Loucy (cell line): ENCODE data around the gene SERPINA5.

ENCODE experiments used
- H2AFZ ChIP-seq: fragments of 200-600 bp; sonication (generic); 2 replicates; pipeline ENCODE4 v1.6.0; 2016; ENCODE audit warnings: antibody characterized with exemption, mild to moderate bottlenecking, low read length, moderate library complexity
- H3F3A ChIP-seq: fragments of 200-600 bp; 2 replicates; pipeline ENCODE4 v1.6.0; 2016; ENCODE audit warnings: antibody characterized with exemption, low read depth, mild to moderate bottlenecking
- H3K27me3 ChIP-seq: fragments of 200-600 bp; sonication (generic); 2 replicates; pipeline ENCODE4 v1.6.1; 2014; ENCODE audit warnings: low read length, mild to moderate bottlenecking; ENCODE audit not compliant: insufficient read depth, poor library complexity, severe bottlenecking
- H3K36me3 ChIP-seq: fragments of 200-600 bp; sonication (generic); 2 replicates; pipeline ENCODE4 v1.6.1; 2016; ENCODE audit warnings: low read length; ENCODE audit not compliant: insufficient read depth
- H3K4me1 ChIP-seq: fragments of 200-600 bp; sonication (generic); 2 replicates; pipeline ENCODE4 v1.5.1; 2014; ENCODE audit warnings: low read length, mild to moderate bottlenecking; ENCODE audit not compliant: insufficient read depth, poor library complexity, severe bottlenecking
- H3K4me2 ChIP-seq: fragments of 200-600 bp; sonication (generic); 2 replicates; pipeline ENCODE4 v1.6.0; 2014; ENCODE audit warnings: antibody characterized with exemption, low read length, low read depth, mild to moderate bottlenecking; ENCODE audit not compliant: poor library complexity, severe bottlenecking
- H3K4me3 ChIP-seq: fragments of 200-600 bp; sonication (generic); 2 replicates; pipeline ENCODE4 v1.5.1; 2014; ENCODE audit warnings: low read length, mild to moderate bottlenecking, mixed read lengths; ENCODE audit not compliant: poor library complexity, severe bottlenecking
- H3K79me2 ChIP-seq: fragments of 200-600 bp; sonication (generic); 2 replicates; pipeline ENCODE4 v1.6.1; 2014; ENCODE audit warnings: low read length; ENCODE audit not compliant: insufficient read depth
- H3K9ac ChIP-seq: fragments of 200-600 bp; sonication (generic); 2 replicates; pipeline ENCODE4 v1.6.0; 2014; ENCODE audit warnings: mild to moderate bottlenecking, low read depth, low read length, moderate library complexity; ENCODE audit not compliant: poor library complexity, severe bottlenecking
- H3K9me2 ChIP-seq: fragments of 200-600 bp; sonication (generic); replicated peaks from 2 replicates; pipeline ENCODE4 v1.6.1; 2016; ENCODE audit warnings: low read depth, low read length, mixed read lengths
- H3K9me3 ChIP-seq: fragments of 200-600 bp; sonication (generic); 2 replicates; pipeline ENCODE4 v1.6.1; 2014; ENCODE audit warnings: mild to moderate bottlenecking, antibody characterized with exemption, low read length, low read depth; ENCODE audit not compliant: insufficient read depth
- H4K20me1 ChIP-seq: fragments of 200-600 bp; sonication (generic); 2 replicates; pipeline ENCODE4 v1.6.0; 2014; ENCODE audit warnings: antibody characterized with exemption, low read length, mild to moderate bottlenecking; ENCODE audit not compliant: insufficient read depth, poor library complexity, severe bottlenecking
- CTCF ChIP-seq: fragments of 200-600 bp; sonication (generic); conservative IDR thresholded peaks from 2 replicates; pipeline ENCODE4 v1.5.1; 2014; ENCODE audit warnings: mild to moderate bottlenecking, antibody characterized with exemption, low read length
- EZH2phosphoT487 ChIP-seq: fragments of 200-600 bp; IDR thresholded peaks from 2 replicates; pipeline ENCODE4 v1.6.1; 2018; ENCODE audit warnings: antibody characterized with exemption, mild to moderate bottlenecking, moderate library complexity, borderline replicate concordance

Gene SERPINA5

DNA sequence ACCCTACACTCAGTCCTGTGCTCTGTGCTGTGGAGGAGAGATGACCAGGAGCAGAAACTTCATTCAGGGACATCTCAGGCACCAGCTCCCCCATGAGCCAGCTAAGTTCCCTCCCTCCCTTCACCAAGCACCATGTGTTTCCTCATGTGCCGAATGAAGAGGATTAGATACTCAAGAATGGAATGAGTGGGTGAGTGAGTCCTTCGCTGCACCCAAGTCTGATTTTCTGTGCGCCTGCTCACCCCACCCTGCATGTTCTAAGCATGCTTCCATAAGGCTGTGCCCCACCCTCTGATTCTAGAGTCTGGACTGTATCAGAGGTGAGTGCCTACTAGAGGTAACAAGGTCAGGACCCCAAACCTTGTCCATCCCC, 12.1 kb downstream of the SERPINA5 start:
- H3K9me3 ChIP-seq: 0 out of 2 replicates have a peak, but pooled peaks cover 2% of the 10 kb centered on the region
- no peaks in the 10 kb centered on the region for H4K20me1 ChIP-seq
- TF ChIP-seq CTCF: no peak
- TF ChIP-seq EZH2phosphoT487: no peak
- no peak overlapping the region for H3K4me2 ChIP-seq
- H3K4me1 ChIP-seq: no peaks in the 10 kb centered on the region
- no peaks in the 10 kb centered on the region for H3K79me2 ChIP-seq
- H3F3A ChIP-seq: no peaks in the 10 kb centered on the region
- H3K36me3 ChIP-seq: no peaks in the 10 kb centered on the region
- H3K4me3 ChIP-seq: no peak overlapping the region
- no peaks in the 10 kb centered on the region for H3K9me2 ChIP-seq
- no peak overlapping the region for H3K9ac ChIP-seq
- no peaks in the 10 kb centered on the region for H3K27me3 ChIP-seq
- no peak overlapping the region for H2AFZ ChIP-seq

GRCh38 chr14:94593749-94594431, 12.7 kb downstream of the SERPINA5 start:
- Histone ChIP-seq H3K4me1 (no peaks in the 10 kb centered on the region), H3K36me3 (no peaks in the 10 kb centered on the region), H3K9me2 (no peaks in the 10 kb centered on the region), H2AFZ (no peak overlapping the region), H3F3A (no peaks in the 10 kb centered on the region), H3K9me3 (0 out of 2 replicates have a peak, but pooled peaks cover 2% of the 10 kb centered on the region), H3K4me2 (no peak overlapping the region), H4K20me1 (no peaks in the 10 kb centered on the region), H3K79me2 (no peaks in the 10 kb centered on the region), H3K27me3 (no peaks in the 10 kb centered on the region), H3K9ac (no peak overlapping the region), H3K4me3 (no peak overlapping the region)
- TF ChIP-seq EZH2phosphoT487: no peak
- no peak for TF ChIP-seq CTCF

- Histone ChIP-seq H3K4me3 (no peak overlapping the region), H3K9me2 (no peaks in the 10 kb centered on the region), H3K36me3 (no peaks in the 10 kb centered on the region), H2AFZ (no peak overlapping the region), H3K4me1 (no peaks in the 10 kb centered on the region), H4K20me1 (no peaks in the 10 kb centered on the region), H3F3A (no peaks in the 10 kb centered on the region), H3K4me2 (no peak overlapping the region), H3K27me3 (no peaks in the 10 kb centered on the region), H3K9me3 (0 out of 2 replicates have a peak, but pooled peaks cover 2% of the 10 kb centered on the region), H3K79me2 (no peaks in the 10 kb centered on the region), H3K9ac (no peak overlapping the region)
- TF ChIP-seq EZH2phosphoT487 (no peak), CTCF (no peak)
Observed at GRCh38 chr14:94594441-94594840, 13.2 kb downstream of the SERPINA5 start.
